Measurements from ENCODE around the gene MICAL2.

GRCh38 chr11:12188548-12189317, 78.3 kb downstream of the MICAL2 start:
- TF ChIP-seq CTCF (IDR thresholded peaks at IDR 0.05), result no peak
- TF ChIP-seq ZFX (IDR thresholded peaks at IDR 0.05; ENCODE audit: borderline replicate concordance), result no peak

Measured in 22Rv1 (cell line).